ENCODE results near the gene KRTAP5-6.
"Not testable (repeated sequence)": the region's sequence is repeated elsewhere in the genome, so short reads cannot be mapped to it uniquely, and the experiment has no call there.

KRTAP5-6 gene

GRCh38 chr11:1665313-1665712 lies 31.7 kb upstream of the KRTAP5-6 start:
- H3K27ac ChIP-seq, result no peak overlapping the region
- no peak for DNase-seq (ENCODE audit: low spot score)
- H3K4me3 ChIP-seq, result no peak overlapping the region
- no peak for TF ChIP-seq CTCF (IDR thresholded peaks at IDR 0.05)

- no peak overlapping the region for H3K4me3 ChIP-seq
- no peak for DNase-seq (ENCODE audit: low spot score)
- TF ChIP-seq CTCF (IDR thresholded peaks at IDR 0.05), result no peak
Measured at GRCh38 chr11:1667121-1667850, 29.7 kb upstream of the KRTAP5-6 start.

GRCh38 chr11:1667906-1668305 lies 29.1 kb upstream of the KRTAP5-6 start:
- Histone ChIP-seq H3K4me3 (no peak overlapping the region), H3K27ac (no peak overlapping the region)
- TF ChIP-seq CTCF (IDR thresholded peaks at IDR 0.05), result no peak
- no peak for DNase-seq (ENCODE audit: low spot score)

More at GRCh38 chr11:1667121-1667850, 29.7 kb upstream of the KRTAP5-6 start:
- no peak overlapping the region for H3K27ac ChIP-seq

- no peak for DNase-seq (ENCODE audit: low spot score)
- no peak overlapping the region for H3K27ac ChIP-seq
- no peak for TF ChIP-seq CTCF (IDR thresholded peaks at IDR 0.05)
- H3K4me3 ChIP-seq, result no peak overlapping the region
Measured at GRCh38 chr11:1668911-1669473, 28.0 kb upstream of the KRTAP5-6 start.

GRCh38 chr11:1669546-1670218 lies 27.3 kb upstream of the KRTAP5-6 start:
- H3K27ac ChIP-seq, result no peak overlapping the region
- H3K4me3 ChIP-seq, result no peak overlapping the region
- DNase-seq (ENCODE audit: low spot score), result no peak
- no peak for TF ChIP-seq CTCF (IDR thresholded peaks at IDR 0.05)

- not testable (repeated sequence) for DNase-seq (ENCODE audit: low spot score); H3K27ac ChIP-seq; H3K4me3 ChIP-seq
Measured at GRCh38 chr11:1670457-1670856, 26.5 kb upstream of the KRTAP5-6 start.

GRCh38 chr11:1670905-1671371 lies 26.1 kb upstream of the KRTAP5-6 start:
- DNase-seq (ENCODE audit: low spot score), result no peak
- no peak for TF ChIP-seq CTCF (IDR thresholded peaks at IDR 0.05)
- Histone ChIP-seq H3K27ac (no peak overlapping the region), H3K4me3 (no peak overlapping the region)
